Activated T-cell treated with anti-CD3 and anti-CD28 coated beads, Interleukin-2, amount 50 U/mL, for 72 hours (primary cell): ENCODE measurements around the gene JMY. TPM values are rescaled to one million over a fixed set of nuclear protein-coding genes. Genes with fewer than 3 reads are reported as not detected.

Source experiments
- ATAC-seq, 2 donors: fragments of 150-1000 bp; cut with Tn5 transposase; replicated peaks in 1 of 2; 2 replicates each; pipeline ENCODE4 v1.10.0; 2021; ENCODE audit warnings: moderate library complexity in 2 of 2, mild to moderate bottlenecking in 1 of 2
- DNase-seq, 2 donors: peaks; one replicate each; pipeline ENCODE4 v3.0.0; 2021 to 2022; ENCODE audit warnings: mixed read lengths in 1 of 2
- H3K27ac Mint-ChIP-seq: one replicate; pipeline ENCODE4 v1.8.0; 2022; ENCODE audit warnings: mild to moderate bottlenecking, moderate library complexity, mixed read lengths
- H3K27me3 Mint-ChIP-seq: one replicate; pipeline ENCODE4 v1.8.0; 2022; ENCODE audit warnings: low read depth, mixed read lengths
- H3K36me3 Mint-ChIP-seq, 2 donors: one replicate each; pipeline ENCODE4 v1.8.0; 2022; ENCODE audit warnings: mixed read lengths in 2 of 2, mild to moderate bottlenecking in 1 of 2; ENCODE audit not compliant: insufficient read depth in 2 of 2
- H3K4me1 Mint-ChIP-seq: one replicate; pipeline ENCODE4 v1.8.0; 2022; ENCODE audit warnings: low read depth, mixed read lengths
- H3K4me3 Mint-ChIP-seq, 2 donors: one replicate each; pipeline ENCODE4 v1.8.0; 2022; ENCODE audit warnings: mild to moderate bottlenecking in 2 of 2, mixed read lengths in 2 of 2, moderate library complexity in 2 of 2
- H3K9me3 Mint-ChIP-seq, 2 donors: one replicate each; pipeline ENCODE4 v1.8.0; 2022; ENCODE audit warnings: mixed read lengths in 2 of 2
- total RNA-seq, 2 donors: library from RNA; stranded (reverse); gene quantifications; one replicate each; pipeline ENCODE4 v1.2.3, GENCODE V29; 2022

Gene JMY
- 10 to 100 TPM; 39.7 to 56.2 TPM for total RNA-seq

- Mint-ChIP-seq H3K36me3 (peaks cover 10 to 18% of the 10 kb centered on the region in 2 donors), H3K4me3 (peak within 1 kb of the TSS; percentile 97 to 100), H3K4me1 (peaks cover 27% of the 10 kb centered on the region), H3K9me3 (no peaks in the 10 kb centered on the region), H3K27ac (peak within 1 kb of the TSS; percentile 100), H3K27me3 (no peaks in the 10 kb centered on the region)
- ATAC-seq, result peak; percentile 75 to 79
- DNase-seq, result peak; percentile 87 to 89
Observed at GRCh38 chr5:79235634-79236361, at the start of gene JMY. TSS of gene JMY (plus strand) at chr5:79236131. CDS start at chr5:79236651, 520 bp downstream.

- no peak overlapping the region for H3K27ac Mint-ChIP-seq
- no peak overlapping the region for H3K4me3 Mint-ChIP-seq
- no peaks in the 10 kb centered on the region for H3K4me1 Mint-ChIP-seq
- no peaks in the 10 kb centered on the region for H3K27me3 Mint-ChIP-seq
- H3K9me3 Mint-ChIP-seq, result no peaks in the 10 kb centered on the region
- no peak for ATAC-seq
- DNase-seq, result no peak
- no peaks in the 10 kb centered on the region for H3K36me3 Mint-ChIP-seq
Observed at GRCh38 chr5:79186455-79186854, 49.5 kb upstream of the JMY start.

DNA sequence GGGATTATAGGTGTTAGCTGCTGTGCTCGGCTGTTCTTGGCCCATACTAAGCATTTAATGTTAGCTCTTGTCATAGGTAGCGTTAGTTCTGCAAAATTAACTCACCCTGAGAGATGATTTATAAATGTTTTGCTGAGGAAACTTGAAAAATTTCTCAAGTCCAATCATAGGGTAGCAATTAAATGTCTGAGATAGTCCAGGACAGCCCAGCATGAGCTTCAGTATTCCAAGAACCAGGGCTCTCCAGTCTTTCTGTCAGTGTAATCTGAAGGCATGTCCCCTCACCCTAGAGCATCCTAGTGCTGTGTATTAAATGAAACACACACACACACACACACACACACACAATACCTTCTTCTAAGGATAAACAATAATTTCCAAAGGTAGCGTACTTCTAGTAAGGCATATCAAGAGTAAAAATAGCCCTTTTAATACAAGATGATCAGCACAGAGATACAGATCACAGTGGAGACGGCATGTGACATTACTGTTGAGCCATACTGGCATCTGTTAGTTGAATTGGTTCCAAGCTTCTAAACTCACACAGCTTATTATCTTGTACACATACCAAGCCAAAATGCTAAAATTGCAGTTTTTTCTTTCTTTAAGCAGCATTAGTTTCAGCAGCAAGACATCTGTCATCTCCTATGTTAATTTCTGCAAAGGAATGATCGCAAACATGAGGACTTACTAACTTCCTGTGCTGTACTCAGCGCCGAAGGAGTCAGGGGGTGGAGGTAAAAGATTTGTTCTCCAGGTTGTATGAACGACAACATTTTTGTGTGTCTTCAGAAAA lies 46.3 kb upstream of the JMY start:
- no peaks in the 10 kb centered on the region for H3K4me1 Mint-ChIP-seq
- no peaks in the 10 kb centered on the region for H3K9me3 Mint-ChIP-seq
- DNase-seq (no peak), ATAC-seq (no peak)
- H3K27me3 Mint-ChIP-seq, result no peaks in the 10 kb centered on the region
- H3K27ac Mint-ChIP-seq, result no peak overlapping the region
- H3K4me3 Mint-ChIP-seq, result no peak overlapping the region
- no peaks in the 10 kb centered on the region for H3K36me3 Mint-ChIP-seq

GRCh38 chr5:79190235-79190529 lies 45.7 kb upstream of the JMY start:
- Mint-ChIP-seq H3K4me1 (no peaks in the 10 kb centered on the region), H3K27me3 (no peaks in the 10 kb centered on the region)

GRCh38 chr5:79191457-79191856 lies 44.5 kb upstream of the JMY start:
- no peaks in the 10 kb centered on the region for H3K36me3 Mint-ChIP-seq
- no peaks in the 10 kb centered on the region for H3K4me1 Mint-ChIP-seq
- no peaks in the 10 kb centered on the region for H3K9me3 Mint-ChIP-seq
- no peak overlapping the region for H3K27ac Mint-ChIP-seq
- no peaks in the 10 kb centered on the region for H3K27me3 Mint-ChIP-seq
- ATAC-seq (no peak), DNase-seq (no peak)
- H3K4me3 Mint-ChIP-seq, result no peak overlapping the region

More at GRCh38 chr5:79190235-79190529, 45.7 kb upstream of the JMY start:
- H3K36me3 Mint-ChIP-seq, result no peaks in the 10 kb centered on the region
- no peak overlapping the region for H3K27ac Mint-ChIP-seq
- no peaks in the 10 kb centered on the region for H3K9me3 Mint-ChIP-seq
- DNase-seq (no peak), ATAC-seq (no peak)
- H3K4me3 Mint-ChIP-seq, result no peak overlapping the region

GRCh38 chr5:79193643-79194042 lies 42.3 kb upstream of the JMY start:
- H3K36me3 Mint-ChIP-seq, result no peaks in the 10 kb centered on the region
- H3K4me3 Mint-ChIP-seq, result no peak overlapping the region
- H3K4me1 Mint-ChIP-seq, result no peaks in the 10 kb centered on the region
- ATAC-seq (no peak), DNase-seq (no peak)
- H3K9me3 Mint-ChIP-seq, result no peaks in the 10 kb centered on the region
- no peak overlapping the region for H3K27ac Mint-ChIP-seq
- no peaks in the 10 kb centered on the region for H3K27me3 Mint-ChIP-seq

- Mint-ChIP-seq H3K4me1 (no peaks in the 10 kb centered on the region), H3K9me3 (no peaks in the 10 kb centered on the region), H3K27me3 (no peaks in the 10 kb centered on the region), H3K27ac (no peak overlapping the region), H3K36me3 (no peaks in the 10 kb centered on the region), H3K4me3 (no peak overlapping the region)
- ATAC-seq (peak; percentile 45), DNase-seq (no peak)
Observed at GRCh38 chr5:79200573-79201183, 35.3 kb upstream of the JMY start.

- Mint-ChIP-seq H3K4me1 (no peaks in the 10 kb centered on the region), H3K36me3 (no peaks in the 10 kb centered on the region), H3K27ac (no peak overlapping the region), H3K4me3 (no peak overlapping the region), H3K27me3 (no peaks in the 10 kb centered on the region), H3K9me3 (no peaks in the 10 kb centered on the region)
- ATAC-seq (no peak), DNase-seq (no peak)
Observed at GRCh38 chr5:79201206-79201605, 34.7 kb upstream of the JMY start.

DNA sequence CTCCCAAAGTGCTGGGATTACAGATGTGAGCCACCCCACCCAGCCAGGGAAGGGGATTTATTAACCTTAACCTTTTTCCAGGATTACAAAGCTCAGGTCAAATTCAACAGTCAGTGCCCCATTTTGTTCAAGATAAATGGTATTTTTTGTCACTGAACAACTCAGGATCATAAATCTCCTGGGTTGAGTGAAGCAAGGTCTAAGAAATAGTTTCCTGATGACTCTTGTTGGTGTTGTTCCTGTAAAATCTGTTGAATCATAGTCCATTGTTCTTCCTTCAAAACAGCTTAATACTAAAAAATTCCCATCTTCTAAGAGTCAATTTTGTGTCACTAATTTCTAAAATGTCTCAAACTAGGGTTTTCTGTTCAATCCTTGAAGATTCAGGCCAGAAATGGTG lies 33.9 kb upstream of the JMY start:
- no peak overlapping the region for H3K27ac Mint-ChIP-seq
- ATAC-seq (no peak), DNase-seq (no peak)
- H3K4me3 Mint-ChIP-seq, result no peak overlapping the region
- no peaks in the 10 kb centered on the region for H3K36me3 Mint-ChIP-seq
- H3K4me1 Mint-ChIP-seq, result no peaks in the 10 kb centered on the region
- no peaks in the 10 kb centered on the region for H3K9me3 Mint-ChIP-seq
- no peaks in the 10 kb centered on the region for H3K27me3 Mint-ChIP-seq

DNA sequence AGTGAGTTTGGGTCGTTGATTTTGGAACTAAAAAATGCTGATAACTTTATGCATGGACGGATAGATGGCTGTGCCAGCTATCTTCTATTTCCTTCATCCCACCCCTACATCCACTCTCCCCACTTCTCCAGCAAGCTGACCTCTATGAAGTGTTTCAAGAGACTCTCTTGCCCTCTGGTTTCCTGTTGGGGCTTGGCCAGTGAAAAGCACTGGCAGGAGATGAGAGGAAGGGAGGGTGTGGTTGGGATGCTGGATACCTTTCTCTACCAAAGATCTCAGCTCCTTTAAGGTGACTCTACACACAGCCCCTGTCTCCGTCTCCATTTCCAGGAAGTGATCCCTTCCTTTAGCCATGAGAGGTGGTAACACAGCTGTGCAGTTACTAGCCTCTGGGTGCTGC lies 30.0 kb upstream of the JMY start:
- Mint-ChIP-seq H3K27ac (no peak overlapping the region), H3K9me3 (no peaks in the 10 kb centered on the region), H3K4me3 (no peak overlapping the region), H3K27me3 (no peaks in the 10 kb centered on the region), H3K4me1 (no peaks in the 10 kb centered on the region), H3K36me3 (peaks cover 0 to 2% of the 10 kb centered on the region in 2 donors)
- no peak for ATAC-seq
- no peak for DNase-seq

- Mint-ChIP-seq H3K27me3 (no peaks in the 10 kb centered on the region), H3K27ac (no peak overlapping the region), H3K9me3 (no peaks in the 10 kb centered on the region), H3K4me3 (no peak overlapping the region), H3K36me3 (peaks cover 0 to 2% of the 10 kb centered on the region in 2 donors), H3K4me1 (no peaks in the 10 kb centered on the region)
- ATAC-seq (no peak), DNase-seq (no peak)
Observed at GRCh38 chr5:79206541-79206940, 29.4 kb upstream of the JMY start.

GRCh38 chr5:79209505-79209904 lies 26.4 kb upstream of the JMY start:
- ATAC-seq (no peak), DNase-seq (no peak)
- H3K4me1 Mint-ChIP-seq, result peaks cover 4% of the 10 kb centered on the region
- H3K4me3 Mint-ChIP-seq, result no peak overlapping the region
- peaks cover 0 to 5% of the 10 kb centered on the region in 2 donors for H3K36me3 Mint-ChIP-seq
- H3K9me3 Mint-ChIP-seq, result no peaks in the 10 kb centered on the region
- no peak overlapping the region for H3K27ac Mint-ChIP-seq
- no peaks in the 10 kb centered on the region for H3K27me3 Mint-ChIP-seq

- H3K4me3 Mint-ChIP-seq, result no peak overlapping the region
- H3K36me3 Mint-ChIP-seq, result peaks cover 9 to 10% of the 10 kb centered on the region in 2 donors
- H3K27me3 Mint-ChIP-seq, result no peaks in the 10 kb centered on the region
Observed at GRCh38 chr5:79224286-79224984, 11.5 kb upstream of the JMY start.

More at GRCh38 chr5:79224286-79224984, 11.5 kb upstream of the JMY start:
- Mint-ChIP-seq H3K27ac (no peak overlapping the region), H3K4me1 (peaks cover 16% of the 10 kb centered on the region), H3K9me3 (no peaks in the 10 kb centered on the region)
- ATAC-seq, result no peak
- no peak for DNase-seq
